Activated T-helper 1 cell treated with anti-CD3 and anti-CD28 coated beads, Interleukin-2, amount 50 U/mL, for 16 hours (primary cell): ENCODE measurements around the gene PCGF1.
"Not testable (repeated sequence)": the region's sequence is repeated elsewhere in the genome, so short reads cannot be mapped to it uniquely, and the experiment has no call there.

ENCODE experiments used
- DNase-seq, 2 donors: peaks; one replicate each; pipeline ENCODE4 v3.0.0-alpha.2; 2020; ENCODE audit warnings: low read depth in 1 of 2, low spot score in 1 of 2

The PCGF1 gene

DNA sequence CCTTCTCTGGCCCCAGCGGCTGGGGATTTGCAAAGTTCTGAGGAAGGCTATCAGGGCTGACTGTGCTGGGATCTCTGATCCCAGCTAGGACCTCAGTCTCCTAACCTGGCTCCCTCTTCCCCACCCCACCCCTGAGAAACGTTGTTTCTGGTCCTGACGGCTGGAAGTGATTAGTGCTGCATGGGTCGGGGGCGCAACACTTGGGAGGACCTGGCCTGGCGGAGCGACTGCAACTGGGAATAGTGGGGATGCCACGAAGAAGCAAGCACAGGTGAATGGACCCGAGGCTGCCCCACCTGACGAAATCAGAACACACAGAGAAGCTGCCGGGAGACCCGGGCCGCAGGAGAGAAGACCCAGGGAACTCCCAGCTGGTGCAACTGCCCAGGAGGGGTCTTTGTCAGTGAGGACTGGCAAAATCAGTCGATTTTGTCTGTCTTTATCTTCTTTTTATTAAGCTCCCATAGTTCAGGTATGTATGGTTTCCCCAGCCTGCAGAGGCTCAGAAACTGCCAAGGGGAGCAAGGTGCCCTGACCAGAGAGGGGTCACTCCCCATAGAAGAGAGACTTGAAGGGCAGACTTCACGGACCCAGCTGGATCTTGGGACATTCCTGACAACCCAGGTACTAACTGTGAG lies 7.4 kb downstream of the PCGF1 start:
- no peak for DNase-seq

DNA sequence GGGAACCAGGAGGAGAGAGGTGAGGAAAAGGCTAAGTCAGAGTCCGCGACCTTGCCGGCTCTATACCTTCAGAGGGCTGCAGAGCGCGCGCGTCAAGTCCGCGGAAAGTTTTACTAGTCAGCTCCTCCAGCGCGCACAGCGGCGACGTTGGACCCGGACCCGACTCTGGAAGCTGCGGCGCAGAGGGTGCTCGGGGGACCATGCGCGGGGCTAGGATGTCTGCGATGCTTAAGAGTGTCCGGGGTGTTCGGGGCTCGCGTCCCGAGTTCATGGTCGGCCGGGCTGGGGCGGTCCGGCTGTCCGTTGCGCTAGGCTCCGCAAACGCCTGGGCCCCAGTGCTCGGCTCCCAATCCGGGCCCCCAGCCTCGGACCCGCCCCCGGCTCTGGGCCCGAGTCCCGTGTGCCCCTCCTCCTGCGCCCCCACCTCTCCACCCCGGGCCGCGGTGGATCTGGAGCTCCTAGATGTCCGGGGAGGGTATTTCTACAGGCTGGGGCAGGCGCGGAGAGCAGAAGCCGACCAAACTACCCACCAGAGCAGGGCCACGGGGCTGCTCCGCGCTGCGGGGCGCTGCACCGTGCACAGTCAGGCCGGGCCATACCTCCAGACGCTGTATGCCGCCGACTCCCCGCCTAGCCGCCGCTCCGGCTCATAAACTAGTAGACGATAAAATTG lies 8.1 kb downstream of the PCGF1 start, which contains the start of gene LBX2:
Gene LBX2 (minus strand): TSS at position 337 of the 673 bp plus-strand sequence. CDS start 66 bp downstream, at position 271.
- DNase-seq: no peak

DNA sequence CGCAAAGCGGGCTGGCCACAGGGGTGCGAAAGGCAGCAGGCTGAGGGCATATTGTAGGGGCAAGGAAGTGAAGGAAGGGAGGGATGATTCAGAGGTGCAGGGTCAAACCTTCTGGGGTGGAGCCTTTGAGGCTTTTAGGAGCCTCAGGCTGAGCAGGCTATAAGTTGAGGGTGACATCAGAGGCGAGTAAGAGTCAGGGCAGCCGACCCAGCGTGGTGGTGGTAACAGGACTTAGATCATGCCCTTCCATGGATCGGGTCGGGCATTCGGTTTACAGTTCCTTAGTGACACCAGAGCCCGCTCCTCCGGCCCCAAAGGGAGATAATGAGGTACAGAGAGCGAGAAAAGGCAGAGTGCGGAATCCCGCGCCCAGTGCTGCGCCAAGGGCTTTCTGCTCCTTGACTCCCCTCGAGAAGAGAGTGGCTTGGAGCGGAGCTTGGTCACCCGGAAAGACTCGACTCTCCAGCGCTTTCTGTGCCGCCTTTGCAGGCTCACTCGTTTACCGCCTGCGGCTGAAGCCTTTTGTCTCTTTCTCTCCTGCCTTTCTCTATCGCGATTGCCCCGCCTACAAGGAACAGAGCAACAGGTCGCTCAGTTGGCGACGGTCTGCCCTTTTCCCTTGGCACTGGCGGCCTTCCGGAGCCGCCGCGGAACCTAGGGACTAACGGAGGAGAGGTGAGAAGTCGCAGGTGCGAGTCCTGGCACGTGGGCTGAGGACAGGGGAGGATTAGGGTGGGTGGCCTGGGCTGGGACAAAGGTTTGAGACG lies 8.8 kb downstream of the PCGF1 start:
- DNase-seq: no peak

DNA sequence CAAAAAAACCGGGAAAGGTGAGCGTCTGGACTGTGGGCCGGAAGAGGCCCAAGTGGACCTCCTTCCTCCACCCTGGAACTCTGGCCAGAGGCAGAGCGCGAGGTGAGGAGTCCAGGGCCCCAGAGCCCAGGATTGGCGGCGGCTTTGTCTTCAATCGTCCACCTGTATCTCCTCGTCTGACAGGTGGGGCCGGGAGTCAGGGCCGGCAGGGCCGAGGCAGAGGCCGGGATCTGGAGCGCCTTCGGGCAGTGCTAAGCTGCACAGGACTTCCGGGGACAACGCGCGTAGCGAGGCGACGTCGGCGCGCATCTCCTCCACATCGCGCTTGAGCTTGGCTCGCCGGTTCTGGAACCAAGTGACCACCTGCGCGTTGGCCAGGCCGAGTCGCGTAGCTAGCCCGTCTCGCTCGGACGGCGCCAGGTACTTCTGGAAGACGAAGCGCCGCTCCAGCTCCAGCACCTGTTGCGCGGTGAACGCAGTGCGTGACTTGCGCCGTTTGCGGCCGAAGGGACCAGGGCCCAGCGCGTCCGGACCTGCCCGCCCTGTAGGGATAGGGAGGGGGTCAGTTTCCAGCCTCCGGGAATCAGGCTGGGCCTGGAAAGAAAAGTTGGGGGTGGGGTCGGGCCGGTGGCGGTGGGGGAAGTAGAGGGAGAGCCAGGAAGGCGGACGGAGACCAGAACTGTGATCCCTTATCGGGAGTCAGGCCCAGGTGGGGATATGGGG lies 9.6 kb downstream of the PCGF1 start:
- no peak for DNase-seq

DNA sequence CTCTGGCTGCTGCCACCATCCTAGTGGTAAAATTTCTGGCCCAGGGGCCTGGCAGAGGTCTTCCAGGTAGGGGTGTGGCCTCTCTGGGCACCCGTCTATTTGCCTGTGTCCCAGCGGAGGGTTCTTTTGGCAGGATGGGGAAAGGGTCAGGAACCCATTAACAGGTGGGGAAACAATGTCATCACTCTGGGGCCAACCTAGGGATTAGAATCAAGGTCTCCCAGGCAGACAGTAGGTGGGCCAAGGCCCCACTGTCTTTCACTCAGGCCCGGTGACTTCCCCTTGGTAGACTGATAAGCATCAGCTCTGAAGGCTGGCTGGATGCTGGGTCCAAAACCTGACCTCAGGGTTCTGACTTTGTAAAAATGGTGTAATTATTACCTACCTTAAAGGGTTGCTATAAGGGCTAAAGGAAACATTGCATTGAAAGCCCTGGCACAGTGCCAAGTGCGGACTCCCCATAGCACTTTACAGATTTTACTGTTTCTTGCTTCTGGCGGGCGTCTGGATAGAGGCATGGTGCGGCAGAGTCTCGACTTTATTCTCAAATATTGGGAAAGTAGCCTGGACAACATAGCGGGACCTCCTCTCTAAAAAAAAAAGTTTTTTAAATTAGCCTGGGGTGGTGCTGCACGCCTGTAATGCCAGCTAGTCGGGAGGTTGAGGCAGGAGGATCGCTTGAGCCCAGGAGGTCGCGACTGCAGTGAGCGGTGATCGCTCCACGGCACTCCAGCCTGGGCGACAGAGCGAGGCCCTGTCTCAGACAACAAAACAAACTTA lies 10.3 kb downstream of the PCGF1 start:
- no peak for DNase-seq

DNA sequence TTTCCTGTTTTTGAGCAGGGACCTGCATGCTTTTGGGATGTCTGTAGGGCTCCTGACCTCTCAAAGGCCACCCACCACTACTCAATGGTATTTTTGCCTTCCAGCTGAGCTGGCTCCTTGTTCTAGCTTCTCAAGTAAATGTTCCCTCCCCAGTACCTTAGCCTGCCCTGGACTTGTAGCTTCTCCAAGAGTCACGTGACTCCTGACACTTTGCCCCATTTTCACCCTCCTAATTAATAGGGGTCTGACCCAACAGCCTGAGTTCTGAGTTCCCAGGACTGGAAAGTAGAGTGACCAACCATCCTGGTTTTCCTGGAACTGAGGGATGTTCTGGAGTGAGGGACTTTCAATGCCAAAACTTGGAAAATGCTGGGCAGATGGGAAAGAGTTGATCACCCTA lies 12.1 kb downstream of the PCGF1 start:
- DNase-seq: no peak

DNA sequence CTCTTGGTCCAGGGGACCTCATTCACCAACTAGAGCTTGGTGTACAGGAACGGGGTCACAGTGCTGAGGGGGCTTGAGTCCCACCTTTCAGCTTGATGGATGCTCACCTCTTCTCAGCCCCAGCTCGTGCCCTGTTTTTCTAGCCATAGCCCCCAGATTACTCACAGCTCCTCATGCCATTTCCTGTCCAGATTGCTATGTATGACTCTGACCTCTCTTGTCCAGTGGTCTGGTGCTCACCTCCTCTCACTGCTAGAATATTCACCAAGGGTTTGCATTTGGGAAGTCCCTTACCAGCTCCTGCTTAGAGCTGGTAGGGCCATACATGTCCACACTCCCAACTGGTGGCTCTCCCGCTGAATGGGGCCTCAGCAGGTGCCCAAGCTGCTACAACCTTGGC lies 13.9 kb downstream of the PCGF1 start:
- no peak for DNase-seq

DNA sequence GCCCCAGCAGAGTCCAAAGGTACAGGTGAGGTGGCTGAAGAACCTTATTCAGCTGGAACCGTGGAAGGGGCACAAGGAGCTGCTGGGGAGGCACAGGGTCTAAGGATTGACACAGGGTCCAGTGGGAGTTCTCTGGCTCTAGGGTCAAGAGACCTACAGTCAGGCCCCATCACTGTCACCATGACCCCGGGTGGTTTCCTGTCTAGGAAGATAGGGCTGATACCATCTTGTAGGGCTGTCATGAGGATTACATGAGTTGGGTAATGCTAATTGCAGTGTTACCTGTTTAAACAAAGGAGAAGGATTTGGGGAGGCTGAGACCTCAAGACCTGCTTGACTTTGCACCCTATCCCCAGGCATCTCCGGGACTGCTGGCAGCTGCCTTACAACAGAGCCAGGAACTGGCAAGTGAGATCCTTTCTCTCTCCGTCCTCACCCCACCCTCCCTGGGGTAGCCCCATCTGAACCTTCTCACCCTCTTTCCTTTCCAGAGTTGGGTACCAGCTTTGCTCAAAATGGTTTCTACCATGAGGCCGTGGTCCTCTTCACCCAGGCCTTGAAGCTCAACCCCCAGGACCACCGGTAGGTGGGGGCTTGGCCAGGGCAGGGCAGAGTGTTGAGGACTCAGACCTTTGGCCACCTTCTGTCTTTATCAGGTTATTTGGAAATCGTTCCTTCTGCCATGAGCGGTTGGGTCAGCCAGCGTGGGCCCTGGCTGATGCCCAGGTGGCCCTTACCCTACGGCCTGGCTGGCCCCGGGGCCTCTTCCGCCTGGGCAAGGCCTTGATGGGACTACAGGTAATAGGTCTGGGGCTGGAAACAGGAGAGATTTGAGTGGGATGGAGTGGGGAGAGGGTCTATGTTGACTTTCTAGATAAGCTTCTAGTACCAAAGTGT lies 15.6 kb downstream of the PCGF1 start:
- DNase-seq: no peak

DNA sequence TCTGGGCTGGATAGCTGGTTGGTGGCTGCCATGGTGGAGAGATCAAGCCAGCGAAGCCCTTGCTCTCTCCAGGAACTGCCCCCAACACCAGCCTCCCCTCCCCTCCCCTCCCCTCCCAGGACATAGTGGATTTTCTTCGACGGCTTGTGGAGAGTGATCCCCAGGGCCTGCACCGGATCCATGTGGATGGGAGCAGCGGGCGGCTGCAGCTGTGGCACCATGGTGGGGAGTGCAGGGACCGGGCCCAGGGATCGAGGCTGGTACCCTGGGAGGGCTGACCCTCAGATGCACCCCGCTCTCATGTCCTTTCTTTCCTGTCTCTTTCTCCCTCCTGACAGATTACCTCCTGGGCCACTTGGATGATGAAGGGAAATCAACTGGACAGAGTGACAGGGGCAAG lies 17.6 kb downstream of the PCGF1 start:
- DNase-seq: no peak

DNA sequence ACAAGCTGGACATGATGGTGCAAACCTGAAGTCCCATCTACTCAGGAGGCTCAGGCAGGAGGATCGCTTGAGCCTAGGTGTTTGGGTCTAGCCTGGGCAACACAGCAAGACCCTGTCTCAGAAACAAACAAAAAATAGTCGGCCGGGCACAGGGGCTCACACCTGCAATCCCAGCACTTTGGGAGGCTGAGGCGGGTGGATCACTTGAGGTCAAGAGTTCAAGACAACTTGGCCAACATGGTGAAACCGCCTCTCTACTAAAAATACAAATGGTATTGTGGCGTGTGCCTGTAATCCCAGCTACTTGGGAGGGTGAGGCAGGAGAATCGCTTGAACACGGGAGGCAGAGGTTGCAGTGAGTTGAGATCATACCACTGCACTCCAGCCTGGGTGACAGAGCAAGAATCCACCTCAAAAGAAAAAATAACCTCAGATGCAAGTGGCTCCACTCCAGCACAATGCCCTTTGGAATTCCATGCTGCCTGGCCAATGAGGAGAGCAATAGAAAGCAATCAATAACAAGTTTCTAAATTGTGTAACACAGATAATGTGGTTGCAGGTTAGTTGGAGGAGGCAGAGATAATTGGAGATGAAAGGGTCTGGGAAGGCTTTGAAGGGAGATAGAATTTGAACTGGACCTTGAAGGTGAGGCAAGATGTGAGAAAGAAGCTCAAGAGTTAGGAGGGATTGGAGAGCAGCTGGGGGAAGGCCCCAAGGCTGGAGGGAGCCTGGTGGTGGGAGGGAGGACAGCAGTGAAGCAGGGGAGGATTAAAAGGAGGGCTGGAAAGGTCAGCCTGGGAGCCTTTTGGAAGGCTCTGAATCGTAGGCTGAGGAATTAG lies 18.6 kb downstream of the PCGF1 start:
- DNase-seq: no peak

DNA sequence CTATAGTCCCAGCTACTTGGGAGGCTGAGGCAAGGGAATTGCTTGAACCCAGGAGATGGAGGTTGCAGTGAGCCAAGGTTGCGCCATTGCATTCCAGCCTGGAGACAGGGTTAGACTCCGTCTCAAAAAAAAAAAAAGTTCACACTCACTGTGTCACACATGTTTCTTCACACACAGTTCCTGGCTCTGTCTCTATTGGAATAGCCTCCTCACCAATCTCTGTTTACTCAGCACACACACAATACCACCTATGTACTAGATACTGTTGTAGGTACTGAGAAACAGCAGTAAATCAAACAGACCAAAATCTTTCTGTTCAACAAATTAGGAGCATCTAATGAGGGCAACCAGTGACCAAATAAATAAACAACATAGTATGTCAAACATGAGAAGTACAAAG lies 21.4 kb downstream of the PCGF1 start:
- DNase-seq: no peak

DNA sequence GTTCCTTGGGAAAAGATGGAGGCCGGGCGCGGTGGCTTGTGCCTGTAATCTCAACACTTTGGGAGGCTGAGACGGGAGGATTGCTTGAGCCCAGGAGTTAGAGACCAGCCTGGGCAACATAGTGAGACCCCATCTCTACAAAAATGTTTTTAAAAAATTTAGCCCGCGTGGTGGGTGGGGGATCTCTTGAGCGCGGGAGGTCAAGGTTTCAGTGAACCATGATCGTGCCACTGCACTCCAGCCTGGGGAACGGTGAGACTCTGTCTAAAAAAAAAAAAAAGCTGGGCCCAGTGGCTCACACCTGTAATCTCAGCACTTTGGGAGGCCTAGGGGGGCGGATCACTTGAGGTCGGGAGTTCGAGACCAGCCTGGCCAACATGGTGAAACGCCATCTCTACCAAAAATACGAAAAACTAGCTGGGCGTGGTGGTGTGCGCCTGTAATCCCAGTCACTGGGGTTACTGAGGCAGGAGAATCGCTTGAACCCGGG lies 23.8 kb downstream of the PCGF1 start:
- DNase-seq: not testable (repeated sequence)

DNA sequence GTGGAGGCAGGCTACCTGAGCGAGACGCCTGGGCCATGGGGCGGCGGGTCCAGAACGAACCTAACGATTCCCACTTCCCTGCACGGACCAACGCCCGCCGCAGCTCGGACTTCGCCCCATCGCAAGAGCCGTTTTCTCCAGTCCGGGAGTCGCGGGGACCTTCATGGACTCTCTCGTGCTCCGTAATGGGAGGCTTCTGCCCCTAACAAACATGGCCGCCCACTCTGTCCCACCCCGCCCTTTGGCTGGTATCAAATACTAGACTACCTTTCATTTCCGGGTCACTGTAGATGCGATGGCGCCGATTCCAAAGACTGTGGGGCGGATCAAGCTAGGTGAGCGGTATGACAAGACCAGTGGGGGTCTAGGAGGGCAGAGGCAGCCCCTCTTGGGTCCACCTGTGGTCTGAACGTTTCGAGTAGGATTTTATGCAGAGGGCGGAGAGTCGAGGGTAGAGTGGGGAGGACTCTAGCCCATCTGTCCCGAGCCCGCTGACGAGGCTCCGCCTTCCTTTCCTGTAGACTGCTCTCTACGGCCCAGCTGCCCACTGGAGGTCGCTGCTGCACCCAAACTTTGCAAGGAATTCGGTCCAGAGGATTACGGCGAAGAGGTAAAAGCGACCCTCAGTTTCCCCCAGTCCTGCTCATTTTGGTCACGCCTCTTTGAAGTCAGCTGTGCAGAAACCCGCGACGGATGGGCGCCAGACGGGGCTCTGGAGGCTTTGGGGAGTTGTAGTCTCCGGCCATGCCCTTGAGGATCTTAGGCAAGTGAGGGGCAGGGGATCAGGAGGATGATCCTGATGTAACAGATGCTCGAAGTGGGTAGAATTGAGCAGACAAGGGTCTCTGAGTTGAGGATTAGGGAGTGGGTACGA lies 24.5 kb downstream of the PCGF1 start, which contains the start of the genes CCDC142 and TTC31:
Gene CCDC142 (minus strand): TSS at position 198 of the 874 bp plus-strand sequence. CDS start 161 bp downstream, at position 37.
Gene TTC31 (plus strand): TSS at position 281 of the 874 bp plus-strand sequence. CDS start 15 bp downstream, at position 296.
- peak; percentile 81 to 84 for DNase-seq

DNA sequence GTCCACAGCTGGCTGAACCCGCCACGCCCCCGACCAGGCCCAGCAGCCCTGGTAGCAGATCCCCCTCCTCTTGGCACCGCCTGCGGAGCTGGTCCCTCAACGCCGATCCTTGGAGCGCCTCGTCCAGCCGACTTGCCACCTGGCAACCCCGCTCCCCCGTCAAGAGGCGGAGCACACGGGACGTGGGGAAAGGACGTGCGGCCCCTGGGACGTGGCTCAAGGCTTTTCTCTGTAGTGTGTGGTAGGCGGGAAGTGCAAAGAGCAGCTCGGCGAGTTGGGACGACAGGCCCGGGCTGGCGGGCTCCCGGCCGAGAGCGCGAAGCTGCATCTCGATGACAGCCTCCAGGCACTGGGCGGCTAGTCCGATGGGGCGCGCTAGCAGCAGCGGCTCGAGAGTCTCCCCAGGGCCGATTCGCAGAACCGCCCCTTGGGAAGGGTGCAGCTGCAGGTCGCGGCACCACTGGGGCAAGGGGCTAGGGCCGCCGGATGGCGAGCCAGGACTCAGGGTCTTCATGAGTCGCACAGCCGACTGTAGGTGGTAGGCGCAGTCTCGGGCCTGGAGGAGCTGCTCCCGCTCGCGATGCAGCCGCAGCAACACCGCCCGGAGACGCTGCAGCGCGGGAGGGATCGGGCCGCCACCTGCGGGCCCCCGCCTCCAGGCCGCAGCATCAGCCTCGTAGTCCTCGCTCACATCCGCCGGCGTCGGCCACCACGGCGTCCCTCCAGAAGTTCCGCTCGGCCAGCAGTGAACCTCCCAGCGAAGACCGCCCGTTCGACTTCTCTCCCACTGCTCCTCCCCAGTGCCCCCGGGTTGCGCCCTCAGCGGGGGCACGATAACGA lies 25.3 kb downstream of the PCGF1 start:
- DNase-seq: no peak

DNA sequence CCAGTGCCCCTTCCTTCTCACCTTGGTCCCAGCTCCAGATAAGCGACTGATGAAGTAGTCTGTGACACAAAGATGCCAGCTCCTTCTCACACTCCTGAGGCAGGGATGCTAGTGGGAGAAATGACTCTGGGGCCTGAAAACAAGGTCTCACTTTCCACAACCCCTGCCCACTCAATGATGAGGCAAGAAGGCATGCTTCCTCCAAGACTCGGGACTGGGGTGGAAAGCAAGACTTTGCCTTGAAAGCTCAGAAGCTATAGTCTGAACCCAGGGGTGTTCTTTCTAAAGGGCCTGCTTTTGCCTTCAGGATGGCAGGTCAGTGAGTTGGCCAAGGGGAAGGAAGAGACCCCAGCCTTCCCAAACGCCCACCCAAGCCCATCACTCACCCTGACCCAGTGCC lies 26.1 kb downstream of the PCGF1 start:
- no peak for DNase-seq

DNA sequence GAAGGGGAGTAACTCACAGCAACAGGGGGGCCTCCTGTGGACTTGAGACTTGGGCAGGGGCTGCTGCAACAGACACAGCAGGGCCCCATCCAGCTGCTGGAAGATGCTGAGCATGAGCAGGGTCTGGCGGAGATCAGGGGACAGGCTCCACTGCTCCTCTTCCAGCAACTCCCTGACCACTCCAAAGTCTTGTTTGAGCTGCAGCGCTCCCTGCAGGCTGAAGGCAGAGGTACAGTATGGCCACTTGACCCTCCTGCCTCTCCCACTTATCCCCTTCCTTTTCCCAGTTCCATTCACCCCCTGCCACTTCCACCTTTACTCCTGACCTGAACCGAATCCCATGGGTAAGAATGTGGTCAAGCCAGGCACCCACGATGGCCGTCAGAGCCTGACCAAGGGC lies 32.6 kb downstream of the PCGF1 start:
- DNase-seq: no peak

DNA sequence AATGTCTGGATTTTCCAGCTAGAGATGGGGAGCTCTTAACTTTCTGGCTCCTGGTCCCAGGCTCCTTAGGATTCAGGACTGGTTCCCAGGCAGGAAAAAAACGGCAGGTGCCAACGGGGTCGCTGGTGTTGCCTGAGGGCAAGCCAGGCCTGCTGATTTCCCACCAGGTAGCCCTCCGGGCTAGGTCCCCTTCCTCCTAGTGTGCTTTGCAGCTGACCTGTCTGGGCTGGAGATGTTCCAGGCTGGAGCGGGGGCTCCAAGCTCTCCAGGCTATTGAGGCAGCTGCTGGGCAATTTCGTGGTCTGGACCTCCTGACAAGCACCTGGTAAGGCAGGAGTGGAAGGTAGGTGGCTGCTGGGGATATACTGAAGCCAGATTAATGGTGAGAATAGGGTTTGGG lies 33.0 kb downstream of the PCGF1 start:
- no peak for DNase-seq
